IPS-18c (cell line): ENCODE data around the gene PSMD4.
"Not testable (repeated sequence)": the region's sequence is repeated elsewhere in the genome, so short reads cannot be mapped to it uniquely, and the experiment has no call there.

Experiments
- H3K4me3 ChIP-seq: 2 replicates; pipeline ENCODE4 v1.7.0; 2013; ENCODE audit warnings: low read depth, mild to moderate bottlenecking, low read length, moderate library complexity; ENCODE audit not compliant: insufficient read depth
- H3K9me3 ChIP-seq: one replicate; pipeline ENCODE4 v1.6.1; 2013; ENCODE audit warnings: mild to moderate bottlenecking, low read length, moderate library complexity; ENCODE audit not compliant: control insufficient read depth, insufficient read depth

PSMD4 gene

DNA sequence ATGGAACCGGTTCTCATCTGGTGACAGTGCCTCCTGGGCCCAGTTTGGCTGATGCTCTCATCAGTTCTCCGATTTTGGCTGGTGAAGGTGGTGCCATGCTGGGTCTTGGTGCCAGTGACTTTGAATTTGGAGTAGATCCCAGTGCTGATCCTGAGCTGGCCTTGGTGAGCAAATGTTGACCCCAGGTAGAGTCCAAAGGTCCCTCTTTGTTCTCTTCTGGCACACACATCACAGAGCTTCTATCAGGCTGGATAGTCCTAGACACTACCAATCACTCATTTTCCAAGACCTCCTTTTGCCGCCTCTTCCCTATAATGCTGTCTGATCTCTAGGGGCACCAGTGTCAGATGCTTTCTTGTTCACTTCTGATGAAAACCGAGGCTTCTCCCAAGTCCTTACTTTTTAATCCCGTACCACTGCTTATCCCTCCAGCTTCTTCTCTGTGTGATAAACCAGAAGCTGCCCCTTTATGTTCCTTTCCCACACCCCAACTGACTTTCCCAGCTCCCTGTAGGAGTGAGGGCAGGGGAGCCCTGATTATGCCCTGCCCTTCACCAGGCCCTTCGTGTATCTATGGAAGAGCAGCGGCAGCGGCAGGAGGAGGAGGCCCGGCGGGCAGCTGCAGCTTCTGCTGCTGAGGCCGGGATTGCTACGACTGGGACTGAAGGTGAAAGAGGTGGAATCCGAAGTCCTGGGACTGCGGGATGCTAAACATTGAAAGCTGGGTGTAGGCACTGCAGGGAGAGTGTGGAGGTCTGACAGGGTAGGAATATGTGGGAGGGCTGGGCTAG is 11.1 kb downstream of the PSMD4 start:
- no peak overlapping the region for H3K4me3 ChIP-seq

GRCh38 chr1:151266315-151266714 is 11.8 kb downstream of the PSMD4 start:
- Histone ChIP-seq H3K9me3 (no peaks in the 10 kb centered on the region), H3K4me3 (no peak overlapping the region)

More for the DNA sequence above, 11.1 kb downstream of the PSMD4 start:
- H3K9me3 ChIP-seq: no peaks in the 10 kb centered on the region

- Histone ChIP-seq H3K4me3 (no peak overlapping the region), H3K9me3 (no peaks in the 10 kb centered on the region)
Observed at GRCh38 chr1:151266821-151267220, 12.3 kb downstream of the PSMD4 start.

GRCh38 chr1:151267760-151268159 is 13.2 kb downstream of the PSMD4 start:
- no peak overlapping the region for H3K4me3 ChIP-seq

DNA sequence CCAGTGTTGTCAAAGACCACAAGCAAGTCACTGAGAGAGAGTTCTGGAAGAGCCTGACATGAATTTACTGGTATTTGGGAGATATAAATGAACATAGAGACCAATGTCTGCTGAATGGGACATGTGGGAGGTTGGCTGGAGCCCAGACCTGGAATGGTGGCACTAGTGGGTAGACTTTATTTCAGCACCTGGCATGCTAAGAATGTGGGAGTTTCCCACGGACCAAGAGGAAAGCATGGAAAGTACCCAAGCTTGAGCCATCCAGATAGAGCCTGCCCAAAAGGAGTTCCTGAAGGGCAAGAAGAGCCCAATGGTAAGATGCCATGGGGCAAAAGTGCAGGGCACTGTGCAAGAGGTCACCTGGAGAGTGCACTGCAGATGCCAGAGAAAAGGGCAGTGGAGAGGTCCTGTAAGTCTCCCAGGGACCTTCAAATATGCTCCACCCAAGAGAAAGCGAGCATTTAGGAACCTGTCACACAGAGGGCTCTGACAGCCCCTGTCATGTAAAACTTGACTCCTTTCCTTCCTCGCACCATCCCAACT is 19.5 kb downstream of the PSMD4 start:
- Histone ChIP-seq H3K9me3 (no peaks in the 10 kb centered on the region), H3K4me3 (no peak overlapping the region)

More at GRCh38 chr1:151267760-151268159, 13.2 kb downstream of the PSMD4 start:
- H3K9me3 ChIP-seq: no peaks in the 10 kb centered on the region

- H3K4me3 ChIP-seq, H3K9me3 ChIP-seq: not testable (repeated sequence)
Observed at GRCh38 chr1:151275341-151275740, 20.8 kb downstream of the PSMD4 start.

DNA sequence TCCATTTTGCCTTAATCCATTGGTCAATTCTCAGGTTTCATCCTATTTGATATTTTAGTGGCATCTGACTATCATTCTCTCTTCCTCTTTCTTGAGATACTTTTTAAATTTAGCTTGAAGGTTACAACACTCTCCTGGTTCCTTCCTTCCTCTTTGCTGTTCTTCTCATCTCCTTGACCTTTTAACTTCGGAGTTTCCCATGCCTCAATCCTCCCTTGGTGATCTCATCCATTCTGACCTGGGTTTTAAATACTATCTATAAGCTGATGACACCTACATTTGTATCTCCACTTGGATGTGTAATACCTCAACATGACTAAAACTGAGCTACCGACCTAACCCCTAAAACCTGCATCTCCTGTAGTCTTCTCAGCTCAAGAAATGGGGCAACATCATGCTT is 22.7 kb downstream of the PSMD4 start:
- no peaks in the 10 kb centered on the region for H3K9me3 ChIP-seq
- H3K4me3 ChIP-seq: no peak overlapping the region

DNA sequence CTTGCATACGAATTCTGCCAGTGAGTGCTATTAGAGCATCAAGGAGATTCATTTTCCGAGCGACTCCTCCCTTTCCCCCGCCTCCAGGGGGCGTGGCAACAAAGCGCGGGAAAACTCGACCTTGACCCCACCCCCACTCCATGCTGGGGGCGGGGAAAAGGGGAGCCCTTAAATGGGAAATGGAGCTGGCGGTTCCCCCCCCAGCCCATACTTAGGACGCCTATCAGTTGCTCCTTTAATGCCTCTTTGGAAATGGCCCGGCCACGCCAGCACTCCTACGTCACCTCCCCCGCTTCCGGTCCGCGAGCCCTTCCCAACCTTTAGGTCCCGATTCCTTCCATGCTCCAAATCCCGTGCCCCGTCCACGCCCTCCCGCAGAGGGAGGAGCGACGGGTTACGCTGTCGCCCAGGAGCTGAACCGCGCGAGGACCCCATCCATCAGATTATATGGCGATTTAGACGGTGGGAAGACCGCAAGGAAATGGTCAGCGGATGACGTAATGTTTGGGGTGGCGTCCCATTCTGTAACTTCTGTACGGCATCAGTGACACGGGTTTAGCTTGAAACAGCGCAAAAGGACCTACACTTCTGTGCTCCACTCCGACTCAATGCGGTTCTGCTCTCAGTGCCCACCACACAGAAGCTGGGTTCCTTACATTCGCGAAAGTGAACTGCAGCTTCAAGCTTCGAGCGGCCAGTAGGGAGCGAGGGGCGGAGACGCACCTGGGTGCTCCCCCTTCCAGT is 26.9 kb downstream of the PSMD4 start:
- H3K9me3 ChIP-seq: no peaks in the 10 kb centered on the region
- H3K4me3 ChIP-seq: peak overlapping the region; percentile 88

DNA sequence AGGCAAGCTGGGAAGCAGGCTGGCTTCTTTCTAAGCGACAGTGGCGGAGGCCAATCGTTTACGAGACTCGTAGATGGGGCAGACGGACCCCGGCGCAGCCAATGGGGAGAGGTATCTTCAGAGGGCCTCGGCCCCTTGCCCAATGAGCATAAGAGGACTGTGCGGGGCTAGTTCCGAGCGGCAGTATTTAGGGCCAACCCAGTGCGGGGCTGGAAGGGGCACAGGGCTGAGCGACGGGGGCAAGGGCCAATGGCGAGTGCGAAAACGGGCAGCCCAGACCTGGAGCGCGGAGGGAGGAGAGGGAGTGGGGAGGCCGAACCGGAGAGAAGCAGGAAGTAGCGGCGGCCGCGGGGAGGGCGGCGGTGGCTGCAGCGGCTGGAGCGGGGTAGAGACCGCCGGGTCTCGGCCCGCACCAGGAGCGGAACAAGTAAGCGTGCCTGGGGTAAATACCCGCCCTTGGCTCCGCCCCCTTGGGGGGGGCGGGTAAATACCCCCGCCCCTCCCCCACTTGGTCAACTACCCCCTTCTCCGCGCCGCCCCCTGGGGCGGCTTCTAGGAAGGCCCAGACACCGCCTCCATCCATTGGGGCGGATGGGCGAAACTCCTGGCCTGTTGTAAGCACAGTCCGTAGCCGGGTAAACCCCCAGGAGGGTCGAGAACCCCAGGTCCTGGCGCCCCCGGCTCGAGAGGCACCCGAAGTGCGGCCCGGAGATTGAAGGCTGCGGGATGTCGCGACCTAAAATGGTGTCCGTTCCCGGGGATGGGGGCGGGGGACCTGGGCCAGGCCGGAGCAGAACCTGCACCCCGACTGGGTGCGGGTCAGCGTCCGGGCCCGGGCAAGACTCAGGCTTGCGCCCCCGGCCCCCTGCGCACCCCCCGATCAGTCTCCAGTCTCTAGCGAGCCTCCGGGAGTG is 27.7 kb downstream of the PSMD4 start, which contains the start of gene ZNF687:
Gene ZNF687 (plus strand): TSS at position 331 of the 914 bp plus-strand sequence. CDS start 3,993 bp downstream, outside the sequence.
- Histone ChIP-seq H3K9me3 (no peaks in the 10 kb centered on the region), H3K4me3 (peak within 1 kb of the TSS; percentile 88)

- H3K9me3 ChIP-seq: no peaks in the 10 kb centered on the region
- peak overlapping the region; percentile 88 for H3K4me3 ChIP-seq
Observed at GRCh38 chr1:151282883-151283725, 28.6 kb downstream of the PSMD4 start.

DNA sequence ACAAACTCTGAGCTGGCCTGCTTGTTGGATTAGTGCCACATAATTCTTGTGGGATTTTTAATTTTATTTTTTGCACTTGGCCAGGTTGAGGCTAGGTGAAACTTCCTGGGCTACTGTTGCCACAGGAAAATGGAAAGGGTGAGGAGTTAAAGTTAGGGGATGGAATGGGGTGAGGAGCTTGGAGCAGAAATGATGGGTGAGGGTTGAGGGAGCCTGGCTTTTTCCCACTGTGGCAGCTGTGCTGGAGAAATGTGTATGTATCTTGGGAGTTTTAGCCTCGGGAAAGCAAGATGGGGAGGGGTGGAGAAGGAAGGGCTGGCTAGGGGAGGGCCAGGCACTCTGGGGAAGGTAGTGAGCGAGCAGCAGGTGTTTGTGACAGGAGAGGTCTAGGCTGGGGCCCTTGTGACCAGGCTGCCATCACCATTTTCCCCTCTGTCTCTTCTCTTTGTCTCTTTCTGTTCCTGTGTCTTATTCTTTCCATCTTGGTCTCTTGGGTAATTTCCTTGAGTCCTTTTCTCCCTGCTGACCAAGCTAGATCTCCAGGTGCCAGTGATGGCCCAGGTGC is 29.6 kb downstream of the PSMD4 start:
- Histone ChIP-seq H3K9me3 (no peaks in the 10 kb centered on the region), H3K4me3 (no peak overlapping the region)

DNA sequence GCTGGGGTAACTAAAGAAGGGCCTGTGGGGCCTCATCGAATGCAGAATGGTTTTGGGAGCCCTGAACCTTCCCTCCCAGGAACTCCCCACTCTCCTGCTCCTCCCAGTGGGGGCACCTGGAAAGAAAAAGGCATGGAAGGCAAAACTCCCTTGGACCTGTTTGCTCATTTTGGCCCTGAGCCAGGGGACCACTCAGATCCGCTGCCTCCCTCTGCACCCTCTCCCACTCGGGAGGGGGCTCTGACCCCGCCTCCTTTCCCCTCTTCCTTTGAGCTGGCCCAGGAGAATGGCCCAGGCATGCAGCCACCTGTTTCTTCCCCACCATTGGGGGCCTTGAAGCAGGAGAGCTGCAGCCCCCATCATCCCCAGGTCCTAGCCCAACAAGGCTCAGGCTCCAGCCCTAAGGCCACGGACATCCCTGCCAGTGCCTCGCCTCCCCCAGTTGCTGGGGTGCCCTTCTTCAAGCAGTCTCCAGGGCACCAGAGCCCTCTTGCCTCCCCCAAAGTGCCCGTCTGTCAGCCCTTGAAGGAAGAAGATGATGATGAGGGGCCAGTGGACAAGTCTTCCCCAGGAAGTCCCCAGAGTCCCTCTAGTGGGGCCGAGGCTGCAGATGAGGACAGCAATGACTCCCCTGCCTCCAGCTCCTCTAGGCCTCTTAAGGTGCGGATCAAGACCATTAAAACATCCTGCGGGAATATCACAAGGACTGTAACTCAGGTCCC is 32.2 kb downstream of the PSMD4 start:
- Histone ChIP-seq H3K4me3 (no peak overlapping the region; the same call in 1 of the 2 replicates), H3K9me3 (peaks cover 2% of the 10 kb centered on the region)

DNA sequence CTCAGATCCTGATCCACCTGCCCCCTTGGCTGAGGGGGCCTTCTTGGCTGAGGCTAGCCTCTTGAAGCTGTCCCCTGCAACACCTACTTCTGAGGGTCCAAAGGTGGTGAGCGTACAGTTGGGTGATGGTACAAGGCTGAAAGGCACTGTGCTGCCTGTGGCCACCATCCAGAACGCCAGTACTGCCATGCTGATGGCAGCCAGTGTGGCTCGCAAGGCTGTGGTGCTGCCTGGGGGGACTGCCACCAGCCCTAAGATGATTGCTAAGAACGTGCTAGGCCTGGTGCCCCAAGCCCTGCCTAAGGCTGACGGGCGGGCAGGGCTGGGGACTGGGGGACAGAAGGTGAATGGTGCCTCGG is 32.8 kb downstream of the PSMD4 start:
- Histone ChIP-seq H3K9me3 (peaks cover 2% of the 10 kb centered on the region), H3K4me3 (no peak overlapping the region; the same call in 1 of the 2 replicates)

GRCh38 chr1:151287767-151288500 is 33.4 kb downstream of the PSMD4 start:
- peaks cover 2% of the 10 kb centered on the region for H3K9me3 ChIP-seq
- H3K4me3 ChIP-seq: no peak overlapping the region

DNA sequence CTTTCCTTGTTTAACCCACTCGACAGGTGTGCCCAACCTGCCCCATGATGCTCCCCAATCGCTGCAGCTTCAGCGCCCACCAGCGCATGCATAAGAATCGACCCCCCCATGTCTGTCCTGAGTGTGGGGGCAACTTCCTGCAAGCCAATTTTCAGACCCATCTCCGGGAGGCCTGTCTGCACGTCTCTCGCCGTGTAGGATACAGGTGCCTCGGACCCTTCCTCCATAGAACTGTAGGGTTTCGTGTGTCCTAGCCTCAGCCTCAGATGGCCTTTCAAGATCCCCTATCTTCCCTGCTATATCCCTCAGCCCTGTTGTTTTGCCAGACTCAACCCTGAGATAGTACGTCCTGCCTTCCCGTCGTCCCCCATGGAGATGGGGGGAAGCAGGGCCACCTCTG is 34.0 kb downstream of the PSMD4 start:
- H3K9me3 ChIP-seq: peaks cover 2% of the 10 kb centered on the region

More for the DNA sequence above, 34.0 kb downstream of the PSMD4 start:
- no peak overlapping the region for H3K4me3 ChIP-seq
